Stimulated activated CD8-positive, alpha-beta memory T cell treated with anti-CD3 and anti-CD28 coated beads, Interleukin-7, amount 100 ng/mL, for 48 hours (primary cell): Measurements from ENCODE around the gene MARCHF6.
"Not testable (repeated sequence)": the region's sequence is repeated elsewhere in the genome, so short reads cannot be mapped to it uniquely, and the experiment has no call there.

ENCODE experiments used
- DNase-seq, 2 donors: peaks; one replicate each; pipeline ENCODE4 v3.0.0-alpha.2; 2020; ENCODE audit warnings: low read depth in 1 of 2; ENCODE audit errors: extremely low read depth in 1 of 2

MARCHF6 gene

GRCh38 chr5:10374046-10375022 lies 20.8 kb downstream of the MARCHF6 start:
- DNase-seq = no peak

GRCh38 chr5:10375146-10375545 lies 21.7 kb downstream of the MARCHF6 start:
- not testable (repeated sequence) for DNase-seq

GRCh38 chr5:10376544-10376943 lies 23.0 kb downstream of the MARCHF6 start:
- no peak for DNase-seq

GRCh38 chr5:10377081-10377480 lies 23.6 kb downstream of the MARCHF6 start:
- no peak for DNase-seq

GRCh38 chr5:10381803-10382202 lies 28.3 kb downstream of the MARCHF6 start:
- DNase-seq = no peak

GRCh38 chr5:10384483-10384882 lies 31.0 kb downstream of the MARCHF6 start:
- no peak for DNase-seq

- DNase-seq = no peak
Measured at GRCh38 chr5:10387690-10388089, 34.2 kb downstream of the MARCHF6 start.

- no peak for DNase-seq
Measured at GRCh38 chr5:10391130-10391529, 37.6 kb downstream of the MARCHF6 start.

- not testable (repeated sequence) for DNase-seq
Measured at GRCh38 chr5:10392567-10393328, 39.3 kb downstream of the MARCHF6 start.

GRCh38 chr5:10393491-10393890 lies 40.0 kb downstream of the MARCHF6 start:
- no peak for DNase-seq

GRCh38 chr5:10396552-10396951 lies 43.1 kb downstream of the MARCHF6 start:
- DNase-seq = no peak

- DNase-seq = no peak
Measured at GRCh38 chr5:10399839-10400238, 46.3 kb downstream of the MARCHF6 start.

GRCh38 chr5:10400411-10400810 lies 46.9 kb downstream of the MARCHF6 start:
- DNase-seq = no peak

- no peak for DNase-seq
Measured at GRCh38 chr5:10400831-10401230, 47.3 kb downstream of the MARCHF6 start.

GRCh38 chr5:10401498-10401897 lies 48.0 kb downstream of the MARCHF6 start:
- DNase-seq = no peak
